Smooth muscle cell (in vitro differentiated cells): ENCODE measurements around the gene AQR. TPM values are rescaled to one million over a fixed set of nuclear protein-coding genes. Genes with fewer than 3 reads are reported as not detected.
"Not testable (repeated sequence)": the region's sequence is repeated elsewhere in the genome, so short reads cannot be mapped to it uniquely, and the experiment has no call there.

Experiments
- DNase-seq: peaks from one replicate; lab custom pipeline; 2025; ENCODE audit not compliant: unreplicated experiment; lab: John Stamatoyannopoulos, UW
- H2AFZ ChIP-seq: fragments of 200-600 bp; sonication (generic); 2 replicates; pipeline ENCODE4 v1.6.0; 2016; ENCODE audit warnings: antibody characterized with exemption, low read depth, mild to moderate bottlenecking
- H3F3A ChIP-seq: fragments of 200-600 bp; sonication (generic); 2 replicates; pipeline ENCODE4 v1.6.0; 2017; ENCODE audit warnings: antibody characterized with exemption, low read depth
- H3K27ac ChIP-seq: fragments of 200-600 bp; sonication (generic); 2 replicates; pipeline ENCODE4 v1.5.1; 2016; ENCODE audit warnings: low read depth, mild to moderate bottlenecking
- H3K27me3 ChIP-seq: fragments of 200-600 bp; sonication (generic); 2 replicates; pipeline ENCODE4 v1.6.1; 2016; ENCODE audit warnings: low read depth, mild to moderate bottlenecking
- H3K36me3 ChIP-seq: fragments of 200-600 bp; sonication (generic); 2 replicates; pipeline ENCODE4 v1.5.1; 2016; ENCODE audit warnings: low read depth
- H3K4me1 ChIP-seq: fragments of 200-600 bp; sonication (generic); 2 replicates; pipeline ENCODE4 v1.5.1; 2016; ENCODE audit warnings: low read depth
- H3K4me2 ChIP-seq: fragments of 200-600 bp; sonication (generic); 2 replicates; pipeline ENCODE4 v1.6.0; 2016; ENCODE audit warnings: mild to moderate bottlenecking
- H3K4me3 ChIP-seq: fragments of 200-600 bp; sonication (generic); 2 replicates; pipeline ENCODE4 v1.5.1; 2016; ENCODE audit warnings: mild to moderate bottlenecking
- H3K79me2 ChIP-seq: fragments of 200-600 bp; sonication (generic); 2 replicates; pipeline ENCODE4 v1.6.0; 2016; ENCODE audit warnings: low read depth, mild to moderate bottlenecking
- H3K9ac ChIP-seq: fragments of 200-600 bp; sonication (generic); 2 replicates; pipeline ENCODE4 v1.6.0; 2016; ENCODE audit warnings: low read depth
- H3K9me3 ChIP-seq: fragments of 200-600 bp; sonication (generic); replicated peaks from 2 replicates; pipeline ENCODE4 v1.5.1; 2016; ENCODE audit warnings: low read depth
- H4K20me1 ChIP-seq: fragments of 200-600 bp; sonication (generic); 2 replicates; pipeline ENCODE4 v1.6.0; 2016; ENCODE audit warnings: low read depth
- CTCF ChIP-seq: fragments of 200-600 bp; sonication (generic); IDR thresholded peaks from 2 replicates; pipeline ENCODE4 v1.5.1; 2017; ENCODE audit warnings: borderline replicate concordance, mild to moderate bottlenecking, antibody characterized with exemption; ENCODE audit not compliant: insufficient read depth, poor library complexity, severe bottlenecking
- WGBS: methylation state at CpG from one replicate; pipeline ENCODE4 v1.1.7; 2016; ENCODE audit warnings: low lambda C conversion rate; 5-methylcytosine and 5-hydroxymethylcytosine counted together
- polyA plus RNA-seq: library from polyadenylated mRNA; unstranded; fragments of >200 nt; fragmentation: Nextera tagmentation; extraction: Ambion mirVana; gene quantifications from 2 replicates; pipeline ENCODE4 v1.2.1, GENCODE V29; 2016
- total RNA-seq: library from RNA; depleted of rRNA; stranded (reverse); fragments of >200 nt; gene quantifications from 2 replicates; pipeline ENCODE4 v1.2.3, GENCODE V29; 2014

Gene AQR
- total and polyA plus RNA-seq, 2 experiments from 2014 or later = 13.0 to 33.6 TPM

GRCh38 chr15:34809186-34809585 is 160.4 kb downstream of the AQR start:
- H3K27ac ChIP-seq = peak overlapping the region; percentile 94
- no peak for DNase-seq
- no peak overlapping the region for H3K4me2 ChIP-seq
- H3K4me1 ChIP-seq = peaks cover 9% of the 10 kb centered on the region
- peaks cover 34% of the 10 kb centered on the region for H3F3A ChIP-seq
- no peak for TF ChIP-seq CTCF
- no peaks in the 10 kb centered on the region for H3K36me3 ChIP-seq
- no peak overlapping the region for H3K4me3 ChIP-seq
- no peaks in the 10 kb centered on the region for H3K79me2 ChIP-seq
- H2AFZ ChIP-seq = peak overlapping the region; percentile 20
- no peak overlapping the region for H3K9ac ChIP-seq
- H4K20me1 ChIP-seq = no peaks in the 10 kb centered on the region
- H3K9me3 ChIP-seq = no peaks in the 10 kb centered on the region
- no peaks in the 10 kb centered on the region for H3K27me3 ChIP-seq
- WGBS = 81% methylated on average over 3 of the region's 3 CpGs

DNA sequence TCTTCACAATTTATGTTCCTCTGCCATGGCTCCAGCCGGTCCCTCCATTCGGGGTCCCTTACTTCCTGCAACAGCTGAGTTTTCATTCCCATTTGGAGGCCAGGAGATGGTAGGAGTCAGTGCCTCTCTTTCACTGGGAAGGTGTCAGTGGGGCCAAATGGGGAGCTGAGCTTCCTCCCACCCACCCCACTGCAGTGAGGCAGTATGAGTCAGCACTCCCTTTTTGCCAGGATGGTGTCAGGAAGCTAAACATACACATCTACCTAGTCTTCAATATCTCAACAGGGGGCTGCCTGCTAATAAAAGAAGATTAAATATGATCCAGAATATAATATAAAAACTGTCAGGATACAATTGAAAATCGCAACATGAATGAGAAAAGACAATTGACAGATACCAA is 161.5 kb downstream of the AQR start:
- no peak for DNase-seq
- Histone ChIP-seq H3K9ac (no peak overlapping the region), H4K20me1 (no peaks in the 10 kb centered on the region), H3K36me3 (no peaks in the 10 kb centered on the region), H3K4me1 (peaks cover 9% of the 10 kb centered on the region), H3K27ac (peak overlapping the region; percentile 7), H3K4me3 (no peak overlapping the region), H3K27me3 (no peaks in the 10 kb centered on the region), H3K79me2 (no peaks in the 10 kb centered on the region), H3K9me3 (no peaks in the 10 kb centered on the region), H2AFZ (no peak overlapping the region), H3F3A (peaks cover 31% of the 10 kb centered on the region), H3K4me2 (no peak overlapping the region)
- 94% methylated on average over 3 of the region's 3 CpGs for WGBS
- TF ChIP-seq CTCF = no peak

GRCh38 chr15:34807241-34807640 is 162.3 kb downstream of the AQR start:
- not testable (repeated sequence) for H3K79me2 ChIP-seq, H3K9ac ChIP-seq, H4K20me1 ChIP-seq, H3K9me3 ChIP-seq, H3K27me3 ChIP-seq, H3K4me1 ChIP-seq, DNase-seq, H2AFZ ChIP-seq, H3K4me3 ChIP-seq, H3K4me2 ChIP-seq, H3K36me3 ChIP-seq, H3K27ac ChIP-seq
- 55% methylated on average over 8 of the region's 8 CpGs for WGBS
- H3F3A ChIP-seq = peaks cover 34% of the 10 kb centered on the region

- Histone ChIP-seq H3K4me1 (peaks cover 2% of the 10 kb centered on the region), H3K36me3 (no peaks in the 10 kb centered on the region), H4K20me1 (no peaks in the 10 kb centered on the region), H2AFZ (no peak overlapping the region), H3K4me2 (no peak overlapping the region), H3K4me3 (no peak overlapping the region), H3K79me2 (no peaks in the 10 kb centered on the region), H3K9me3 (no peaks in the 10 kb centered on the region), H3F3A (peaks cover 27% of the 10 kb centered on the region), H3K27me3 (no peaks in the 10 kb centered on the region), H3K9ac (no peak overlapping the region), H3K27ac (peak overlapping the region; percentile 11)
- WGBS = 77% methylated on average over 3 of the region's 3 CpGs
- TF ChIP-seq CTCF = no peak
- no peak for DNase-seq
Observed at GRCh38 chr15:34804776-34805175, 164.8 kb downstream of the AQR start.
